C4-2B (cell line): ENCODE data around the gene ROMO1.
"Not testable (repeated sequence)": the region's sequence is repeated elsewhere in the genome, so short reads cannot be mapped to it uniquely, and the experiment has no call there.

Experiments
- H3K27ac ChIP-seq: fragments of 450-650 bp; 2 replicates; pipeline ENCODE4 v1.5.1; 2017
- CTCF ChIP-seq: fragments of 450-650 bp; conservative IDR thresholded peaks from 2 replicates; pipeline ENCODE4 v1.5.1; 2017; ENCODE audit warnings: mild to moderate bottlenecking
- ZFX ChIP-seq: fragments of 450-650 bp; IDR thresholded peaks from 2 replicates; pipeline ENCODE4 v1.6.1; 2017

The ROMO1 gene

GRCh38 chr20:35738410-35739179, 39.4 kb downstream of the ROMO1 start:
- H3K27ac ChIP-seq: no peak overlapping the region
- no peak for TF ChIP-seq ZFX
- no peak for TF ChIP-seq CTCF

GRCh38 chr20:35739294-35740163, 40.3 kb downstream of the ROMO1 start:
- no peak overlapping the region for H3K27ac ChIP-seq
- TF ChIP-seq CTCF (peak; percentile 42), ZFX (no peak)

- H3K27ac ChIP-seq: peak within 1 kb of the TSS; percentile 99
- TF ChIP-seq ZFX (peak; percentile 98), CTCF (no peak; the same call in 1 of the 2 replicates)
Measured at GRCh38 chr20:35741892-35742740, 42.9 kb downstream of the ROMO1 start, which contains the start of gene RBM39. RBM39 (minus strand) TSS chr20:35742260; CDS start chr20:35740874, 1,386 bp downstream.

GRCh38 chr20:35742741-35743523, 43.7 kb downstream of the ROMO1 start:
- H3K27ac ChIP-seq: peak overlapping the region; percentile 99
- TF ChIP-seq ZFX: no peak
- no peak for TF ChIP-seq CTCF

GRCh38 chr20:35743693-35744491, 44.7 kb downstream of the ROMO1 start:
- H3K27ac ChIP-seq: peak overlapping the region; percentile 99

GRCh38 chr20:35744492-35744841, 45.3 kb downstream of the ROMO1 start:
- not testable (repeated sequence) for H3K27ac ChIP-seq

More at GRCh38 chr20:35743693-35744491, 44.7 kb downstream of the ROMO1 start:
- no peak for TF ChIP-seq CTCF
- no peak for TF ChIP-seq ZFX
